Right lobe of liver (tissue), 4 donors: Measurements from ENCODE around the gene EFCAB14.

ENCODE experiments used
- POLR2A ChIP-seq: fragments of 450-650 bp; IDR thresholded peaks from one replicate; pipeline ENCODE4 v1.6.1; 2017; ENCODE audit warnings: antibody characterized with exemption, mild to moderate bottlenecking
- TF ChIP-seq, protein P1 (sequence below), 4 donors: fragments of 200-600 bp in 3 of 4; fragments of 450-650 bp in 1 of 4; IDR thresholded peaks; one replicate each; pipeline versions ENCODE4 v1.5.1 to v1.8.0; 2016 to 2022; ENCODE audit warnings: antibody characterized with exemption in 4 of 4, mild to moderate bottlenecking in 2 of 4
- donor health status: DM: no; HTN: no; CAD: no.
- donor health status: DM: no; HTN: no; CAD: no.
- donor health status: DM: no; HTN: yes; CAD: no.

GRCh38 chr1:46645815-46646214 lies 73.1 kb downstream of the EFCAB14 start:
- no peak for TF ChIP-seq POLR2A
- TF ChIP-seq, protein P1, sequence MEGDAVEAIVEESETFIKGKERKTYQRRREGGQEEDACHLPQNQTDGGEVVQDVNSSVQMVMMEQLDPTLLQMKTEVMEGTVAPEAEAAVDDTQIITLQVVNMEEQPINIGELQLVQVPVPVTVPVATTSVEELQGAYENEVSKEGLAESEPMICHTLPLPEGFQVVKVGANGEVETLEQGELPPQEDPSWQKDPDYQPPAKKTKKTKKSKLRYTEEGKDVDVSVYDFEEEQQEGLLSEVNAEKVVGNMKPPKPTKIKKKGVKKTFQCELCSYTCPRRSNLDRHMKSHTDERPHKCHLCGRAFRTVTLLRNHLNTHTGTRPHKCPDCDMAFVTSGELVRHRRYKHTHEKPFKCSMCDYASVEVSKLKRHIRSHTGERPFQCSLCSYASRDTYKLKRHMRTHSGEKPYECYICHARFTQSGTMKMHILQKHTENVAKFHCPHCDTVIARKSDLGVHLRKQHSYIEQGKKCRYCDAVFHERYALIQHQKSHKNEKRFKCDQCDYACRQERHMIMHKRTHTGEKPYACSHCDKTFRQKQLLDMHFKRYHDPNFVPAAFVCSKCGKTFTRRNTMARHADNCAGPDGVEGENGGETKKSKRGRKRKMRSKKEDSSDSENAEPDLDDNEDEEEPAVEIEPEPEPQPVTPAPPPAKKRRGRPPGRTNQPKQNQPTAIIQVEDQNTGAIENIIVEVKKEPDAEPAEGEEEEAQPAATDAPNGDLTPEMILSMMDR (IDR thresholded peaks at IDR 0.05) = no peak
